OCI-LY3 (cell line): ENCODE data around the gene RBM34.
"Not testable (repeated sequence)": the region's sequence is repeated elsewhere in the genome, so short reads cannot be mapped to it uniquely, and the experiment has no call there.

Experiments
- H2AFZ ChIP-seq: fragments of 200-600, 300-600 bp; shearing (Covaris generic); 2 replicates; pipeline ENCODE4 v1.6.0; 2014; ENCODE audit warnings: antibody characterized with exemption, low read depth, low read length
- H3K27ac ChIP-seq: fragments of 200-600, 300-600 bp; sonication (generic); 2 replicates; pipeline ENCODE4 v1.5.1; 2014; ENCODE audit warnings: mild to moderate bottlenecking, low read length, moderate library complexity, mixed read lengths
- H3K27me3 ChIP-seq: fragments of 200-600, 300-600 bp; sonication (generic); 2 replicates; pipeline ENCODE4 v1.6.1; 2014; ENCODE audit warnings: low read depth, low read length, mixed read lengths
- H3K36me3 ChIP-seq: fragments of 200-600, 300-600 bp; sonication (generic); replicated peaks from 2 replicates; pipeline ENCODE3; 2014; ENCODE audit warnings: low read depth, low read length, mixed read lengths
- H3K4me1 ChIP-seq: fragments of 300-600, 200-600 bp; sonication (generic); 2 replicates; pipeline ENCODE4 v1.6.1; 2014; ENCODE audit warnings: low read length, mixed read lengths
- H3K4me2 ChIP-seq: fragments of 200-600, 300-600 bp; sonication (generic); 2 replicates; pipeline ENCODE4 v1.6.1; 2014; ENCODE audit warnings: low read length, mixed read lengths
- H3K4me3 ChIP-seq: fragments of 300-600, 200-600 bp; sonication (generic); 2 replicates; pipeline ENCODE4 v1.5.1; 2014; ENCODE audit warnings: antibody characterized with exemption, mild to moderate bottlenecking, low read length, moderate library complexity
- H3K79me2 ChIP-seq: fragments of 300-600, 200-600 bp; shearing (Covaris generic); 2 replicates; pipeline ENCODE4 v1.6.1; 2014; ENCODE audit warnings: mild to moderate bottlenecking, low read length, mixed read lengths
- H3K9ac ChIP-seq: fragments of 300-600, 200-600 bp; shearing (Covaris generic); 2 replicates; pipeline ENCODE4 v1.6.0; 2014; ENCODE audit warnings: mild to moderate bottlenecking, low read length, moderate library complexity
- H3K9me3 ChIP-seq: fragments of 200-600, 300-600 bp; shearing (Covaris generic); 2 replicates; pipeline ENCODE4 v1.6.1; 2014; ENCODE audit warnings: low read length, mixed read lengths; ENCODE audit not compliant: insufficient read depth
- H4K20me1 ChIP-seq: fragments of 200-600, 300-600 bp; sonication (generic); 2 replicates; pipeline ENCODE4 v1.6.1; 2016; ENCODE audit warnings: low read length, mixed read lengths; ENCODE audit not compliant: insufficient read depth
- CTCF ChIP-seq: fragments of 200-600, 300-600 bp; sonication (generic); IDR thresholded peaks from 2 replicates; pipeline ENCODE4 v1.5.1; 2014; ENCODE audit warnings: antibody characterized with exemption, low read length, low read depth
- EZH2phosphoT487 ChIP-seq: fragments of 200-600 bp; shearing (Covaris generic); IDR thresholded peaks from 2 replicates; pipeline ENCODE4 v1.6.1; 2018; ENCODE audit warnings: antibody characterized with exemption, mixed run types, low read depth

The RBM34 gene

GRCh38 chr1:235095938-235096562, 65.0 kb downstream of the RBM34 start:
- TF ChIP-seq CTCF = no peak
- TF ChIP-seq EZH2phosphoT487 = no peak
- Histone ChIP-seq H3K4me2 (no peak overlapping the region), H2AFZ (no peak overlapping the region), H3K4me3 (no peak overlapping the region), H3K4me1 (peaks cover 32% of the 10 kb centered on the region), H3K9me3 (no peaks in the 10 kb centered on the region), H3K27me3 (peaks cover 9% of the 10 kb centered on the region; the same call in 1 of the 2 replicates), H3K9ac (no peak overlapping the region), H3K27ac (no peak overlapping the region), H3K36me3 (no peaks in the 10 kb centered on the region), H3K79me2 (no peaks in the 10 kb centered on the region), H4K20me1 (no peaks in the 10 kb centered on the region)

GRCh38 chr1:235093696-235094592, 67.1 kb downstream of the RBM34 start:
- Histone ChIP-seq H4K20me1 (no peaks in the 10 kb centered on the region), H2AFZ (peak overlapping the region; percentile 70), H3K27me3 (peaks cover 9% of the 10 kb centered on the region; the same call in 1 of the 2 replicates), H3K27ac (no peak overlapping the region), H3K4me3 (peak overlapping the region; percentile 68), H3K4me1 (peaks cover 11% of the 10 kb centered on the region), H3K79me2 (no peaks in the 10 kb centered on the region), H3K36me3 (no peaks in the 10 kb centered on the region), H3K9me3 (no peaks in the 10 kb centered on the region), H3K4me2 (peak overlapping the region; percentile 87), H3K9ac (peak overlapping the region; percentile 23)
- TF ChIP-seq EZH2phosphoT487 (no peak), CTCF (peak; percentile 96)

GRCh38 chr1:235093013-235093695, 67.9 kb downstream of the RBM34 start:
- no peaks in the 10 kb centered on the region for H4K20me1 ChIP-seq
- H2AFZ ChIP-seq = peak overlapping the region; percentile 70
- H3K9ac ChIP-seq = peak overlapping the region; percentile 23
- H3K4me2 ChIP-seq = peak overlapping the region; percentile 87
- TF ChIP-seq CTCF (peak; percentile 40), EZH2phosphoT487 (no peak)
- peaks cover 9% of the 10 kb centered on the region; the same call in 1 of the 2 replicates for H3K27me3 ChIP-seq
- peaks cover 8% of the 10 kb centered on the region for H3K4me1 ChIP-seq
- H3K4me3 ChIP-seq = peak overlapping the region; percentile 68
- no peak overlapping the region for H3K27ac ChIP-seq
- H3K79me2 ChIP-seq = no peaks in the 10 kb centered on the region
- H3K36me3 ChIP-seq = no peaks in the 10 kb centered on the region
- no peaks in the 10 kb centered on the region for H3K9me3 ChIP-seq

GRCh38 chr1:235092415-235092814, 68.6 kb downstream of the RBM34 start:
- not testable (repeated sequence) for H3K27me3 ChIP-seq, H3K4me1 ChIP-seq, H4K20me1 ChIP-seq, H3K9ac ChIP-seq, H3K36me3 ChIP-seq, H3K4me3 ChIP-seq, H3K9me3 ChIP-seq, H3K79me2 ChIP-seq, H2AFZ ChIP-seq, H3K4me2 ChIP-seq, H3K27ac ChIP-seq

- H3K27ac ChIP-seq, H3K4me1 ChIP-seq, H3K9me3 ChIP-seq, H3K9ac ChIP-seq, H3K36me3 ChIP-seq, H2AFZ ChIP-seq, H3K27me3 ChIP-seq, H3K4me3 ChIP-seq, H4K20me1 ChIP-seq, H3K79me2 ChIP-seq, H3K4me2 ChIP-seq: not testable (repeated sequence)
These were observed 69.0 kb downstream of the RBM34 start for GRCh38 chr1:235092045-235092406.

GRCh38 chr1:235091319-235092044, 69.6 kb downstream of the RBM34 start:
- H3K79me2 ChIP-seq, H2AFZ ChIP-seq, H3K36me3 ChIP-seq, H3K9ac ChIP-seq, H4K20me1 ChIP-seq, H3K27ac ChIP-seq, H3K4me3 ChIP-seq, H3K27me3 ChIP-seq, H3K4me2 ChIP-seq, H3K9me3 ChIP-seq: not testable (repeated sequence)
- H3K4me1 ChIP-seq = peaks cover 11% of the 10 kb centered on the region
